Lung (tissue), 12 donors: Measurements from ENCODE around the gene VSIG1. TPM values are rescaled to one million over a fixed set of nuclear protein-coding genes. Genes with fewer than 3 reads are reported as not detected.
A peak's percentile ranks its signal among the peaks of the same experiment; 100 is the strongest.

Experiments used
- ATAC-seq: fragments of 200-7000 bp; cut with Tn5 transposase; one replicate; pipeline ENCODE4 v1.9.1; 2020; ENCODE audit warnings: moderate number of reproducible peaks; ENCODE audit not compliant: insufficient read depth, low FRiP score
- DNase-seq, 3 donors: peaks; one replicate each; pipeline ENCODE4 v3.0.0-alpha.2; 2013 to 2017
- H3K27ac ChIP-seq, 2 donors: one replicate each; pipeline ENCODE4 v1.5.1; 2013; ENCODE audit warnings: mild to moderate bottlenecking in 2 of 2, moderate library complexity in 2 of 2, control low read depth in 1 of 2, inconsistent platforms in 1 of 2, low read depth in 1 of 2, low read length in 1 of 2
- H3K27me3 ChIP-seq, 3 donors: one replicate each; pipeline ENCODE4 v1.5.1; 2013; ENCODE audit warnings: low read length in 2 of 3; ENCODE audit not compliant: control insufficient read depth in 3 of 3, insufficient read depth in 3 of 3
- H3K36me3 ChIP-seq, 4 donors: one replicate each; pipeline ENCODE4 v1.5.1; 2013; ENCODE audit warnings: low read length in 4 of 4, mild to moderate bottlenecking in 1 of 4, moderate library complexity in 1 of 4; ENCODE audit not compliant: control insufficient read depth in 4 of 4, insufficient read depth in 4 of 4
- H3K4me1 ChIP-seq, 5 donors: one replicate each; pipeline ENCODE4 v1.5.1; 2013; ENCODE audit warnings: low read length in 5 of 5, mild to moderate bottlenecking in 2 of 5, moderate library complexity in 1 of 5; ENCODE audit not compliant: control insufficient read depth in 5 of 5, insufficient read depth in 5 of 5
- H3K4me3 ChIP-seq: one replicate; pipeline ENCODE4 v1.5.1; 2013; ENCODE audit warnings: mild to moderate bottlenecking, control low read depth, moderate library complexity
- H3K9ac ChIP-seq, 2 donors: one replicate each; pipeline ENCODE4 v1.5.1; 2013; ENCODE audit warnings: low read length in 2 of 2, control low read depth in 1 of 2; ENCODE audit not compliant: insufficient read depth in 1 of 2
- H3K9me3 ChIP-seq, 4 donors: one replicate each; pipeline ENCODE4 v1.5.1; 2013; ENCODE audit warnings: low read length in 3 of 4, mild to moderate bottlenecking in 1 of 4, moderate library complexity in 1 of 4; ENCODE audit not compliant: control insufficient read depth in 4 of 4, insufficient read depth in 3 of 4
- CTCF ChIP-seq: IDR thresholded peaks from 2 replicates; pipeline ENCODE4 v1.5.1; 2012; ENCODE audit warnings: mild to moderate bottlenecking; ENCODE audit errors: control extremely low read depth, extremely low read depth
- WGBS, 2 donors: extraction: QIAGEN DNeasy Blood & Tissue Kit; methylation state at CpG; one replicate each; pipeline ENCODE4 v1.1.7; 2013; 5-methylcytosine and 5-hydroxymethylcytosine counted together
- polyA plus RNA-seq, 2 donors: library from polyadenylated mRNA; stranded (reverse); fragments of 200-250 nt; gene quantifications; one replicate each; pipeline ENCODE4 v1.2.1, GENCODE V29; 2013
- total RNA-seq, 2 donors: library from RNA; depleted of rRNA in 1 of 2; stranded (reverse); fragments of >200 nt in 1 of 2; gene quantifications; one replicate each; pipeline ENCODE4 v1.2.1, GENCODE V29; 2014 to 2021
- donor health status: control.
- donor health status: control.
- donor health status: Bipolar disorder and iron deficiency.
- donor health status: healthy.
- donor health status: DM: yes; HTN: yes; CAD: no.

Gene VSIG1
- total and polyA plus RNA-seq, 4 donors: 0.57 to 4.3 (median 1.7) TPM

GRCh38 chrX:108049649-108050048 lies 4.8 kb downstream of the VSIG1 start:
- no peak overlapping the region for H3K4me3 ChIP-seq
- TF ChIP-seq CTCF: no peak
- no peak overlapping the region for H3K9ac ChIP-seq
- H3K36me3 ChIP-seq: no peaks in the 10 kb centered on the region
- no peak overlapping the region for H3K27ac ChIP-seq
- ATAC-seq (no peak), DNase-seq (peak in 2 of 3 donors; percentile 47 to 55)
- H3K9me3 ChIP-seq: no peaks in the 10 kb centered on the region
- peaks cover 0 to 4% (median 0%) of the 10 kb centered on the region in 5 donors for H3K4me1 ChIP-seq
- H3K27me3 ChIP-seq: peaks cover 0 to 42% (median 7%) of the 10 kb centered on the region in 3 donors
- WGBS, 2 donors: 47 to 85% methylated on average over 1 of the region's 1 CpG

DNA sequence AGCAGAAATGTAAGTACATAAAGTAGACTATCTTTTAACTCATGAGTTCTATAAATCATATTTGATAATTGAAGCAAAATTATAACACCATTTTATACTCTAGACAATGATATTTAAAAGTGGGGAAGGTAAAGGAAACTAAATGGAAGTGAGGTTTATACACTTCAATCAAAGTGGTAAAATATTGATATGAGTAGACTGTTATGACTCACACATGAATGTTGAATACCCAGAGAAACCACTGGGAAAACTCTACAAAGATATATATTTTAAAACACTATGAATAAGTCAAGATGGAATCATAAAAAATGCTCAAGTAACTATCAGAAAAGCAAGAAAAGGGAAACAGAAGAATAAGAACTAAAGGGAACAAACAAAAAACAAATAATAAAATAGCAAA lies 8.4 kb downstream of the VSIG1 start:
- H3K36me3 ChIP-seq: no peaks in the 10 kb centered on the region
- DNase-seq (no peak), ATAC-seq (no peak)
- TF ChIP-seq CTCF: no peak
- no peaks in the 10 kb centered on the region for H3K9me3 ChIP-seq
- H3K4me1 ChIP-seq: peaks cover 0 to 4% (median 0%) of the 10 kb centered on the region in 5 donors
- H3K27me3 ChIP-seq: peaks cover 0 to 56% (median 25%) of the 10 kb centered on the region in 3 donors
- no peak overlapping the region for H3K9ac ChIP-seq
- no peak overlapping the region for H3K4me3 ChIP-seq
- no peak overlapping the region for H3K27ac ChIP-seq

GRCh38 chrX:108055546-108055945 lies 10.7 kb downstream of the VSIG1 start:
- Histone ChIP-seq H3K4me1 (no peaks in the 10 kb centered on the region), H3K9ac (no peak overlapping the region), H3K9me3 (no peaks in the 10 kb centered on the region), H3K27me3 (peaks cover 0 to 56% (median 25%) of the 10 kb centered on the region in 3 donors), H3K4me3 (no peak overlapping the region), H3K27ac (no peak overlapping the region), H3K36me3 (no peaks in the 10 kb centered on the region)
- ATAC-seq (no peak), DNase-seq (no peak)
- TF ChIP-seq CTCF: no peak

- TF ChIP-seq CTCF: no peak
- no peak overlapping the region for H3K4me3 ChIP-seq
- H3K36me3 ChIP-seq: no peaks in the 10 kb centered on the region
- no peak for DNase-seq
- H3K4me1 ChIP-seq: no peaks in the 10 kb centered on the region
- 63 to 81% methylated on average over 1 of the region's 1 CpG for WGBS, 2 donors
- H3K27ac ChIP-seq: no peak overlapping the region
- H3K9ac ChIP-seq: no peak overlapping the region
- peaks cover 0 to 63% (median 29%) of the 10 kb centered on the region in 3 donors for H3K27me3 ChIP-seq
- no peak for ATAC-seq
- H3K9me3 ChIP-seq: no peaks in the 10 kb centered on the region
Observed at GRCh38 chrX:108059801-108060200, 14.9 kb downstream of the VSIG1 start.
